Liver (tissue), 9 donors: ENCODE results near the gene RNF168. TPM values are rescaled to one million over a fixed set of nuclear protein-coding genes. Genes with fewer than 3 reads are reported as not detected.
A peak's percentile ranks its signal among the peaks of the same experiment; 100 is the strongest.

Source experiments
- DNase-seq: peaks from one replicate; pipeline ENCODE4 v3.0.0-alpha.2; 2017; ENCODE audit warnings: low spot score
- H3K27ac ChIP-seq, 2 donors: one replicate each; pipeline ENCODE4 v1.7.0; 2013; ENCODE audit warnings: inconsistent platforms in 2 of 2, low read length in 2 of 2, control low read depth in 1 of 2, low read depth in 1 of 2, mild to moderate bottlenecking in 1 of 2
- H3K27me3 ChIP-seq, 4 donors: one replicate each; pipeline versions ENCODE4 v1.6.1 to v1.7.0; 2013; ENCODE audit warnings: low read length in 3 of 4, inconsistent platforms in 1 of 4, mild to moderate bottlenecking in 1 of 4, moderate library complexity in 1 of 4; ENCODE audit not compliant: control insufficient read depth in 4 of 4, insufficient read depth in 4 of 4
- H3K36me3 ChIP-seq, 4 donors: one replicate each; pipeline versions ENCODE4 v1.6.1 to v1.7.0; 2013; ENCODE audit warnings: low read length in 3 of 4, mild to moderate bottlenecking in 3 of 4, low read depth in 1 of 4, moderate library complexity in 1 of 4; ENCODE audit not compliant: control insufficient read depth in 4 of 4, insufficient read depth in 3 of 4
- H3K4me1 ChIP-seq, 4 donors: one replicate each; pipeline versions ENCODE4 v1.6.1 to v1.7.0; 2013; ENCODE audit warnings: low read length in 3 of 4, mild to moderate bottlenecking in 3 of 4, moderate library complexity in 1 of 4; ENCODE audit not compliant: control insufficient read depth in 4 of 4, insufficient read depth in 4 of 4
- H3K4me3 ChIP-seq, 3 donors: one replicate each; pipeline versions ENCODE4 v1.6.1 to v1.7.0; 2013; ENCODE audit warnings: low read length in 3 of 3, control low read depth in 1 of 3, low read depth in 1 of 3, mild to moderate bottlenecking in 1 of 3
- H3K9ac ChIP-seq, 2 donors: one replicate each; pipeline ENCODE4 v1.7.0; 2013; ENCODE audit warnings: low read length in 2 of 2, mild to moderate bottlenecking in 2 of 2, moderate library complexity in 2 of 2, control low read depth in 1 of 2, low read depth in 1 of 2
- H3K9me3 ChIP-seq, 4 donors: one replicate each; pipeline versions ENCODE4 v1.6.1 to v1.7.0; 2013; ENCODE audit warnings: low read length in 3 of 4; ENCODE audit not compliant: control insufficient read depth in 4 of 4
- EGR1 ChIP-seq, 2 donors: IDR thresholded peaks; 2 replicates each; pipeline ENCODE4 v1.6.1; 2016 to 2018; ENCODE audit warnings: antibody characterized with exemption in 2 of 2, low read depth in 2 of 2
- FOXA1 ChIP-seq: IDR thresholded peaks from 2 replicates; pipeline ENCODE4 v1.6.1; 2016; ENCODE audit warnings: antibody characterized with exemption
- FOXA2 ChIP-seq: IDR thresholded peaks from 2 replicates; pipeline ENCODE4 v1.6.1; 2016; ENCODE audit warnings: antibody characterized with exemption
- GABPA ChIP-seq, 2 donors: IDR thresholded peaks in 1 of 2; conservative IDR thresholded peaks in 1 of 2; 2 replicates each; pipeline ENCODE4 v1.6.1; 2016; ENCODE audit warnings: antibody characterized with exemption in 2 of 2, mild to moderate bottlenecking in 1 of 2, moderate library complexity in 1 of 2
- HNF4A ChIP-seq, 2 donors: conservative IDR thresholded peaks; 2 replicates each; pipeline ENCODE4 v1.6.1; 2016; ENCODE audit warnings: antibody characterized with exemption in 2 of 2, mild to moderate bottlenecking in 2 of 2
- HNF4G ChIP-seq: IDR thresholded peaks from 2 replicates; pipeline ENCODE4 v1.6.1; 2016; ENCODE audit warnings: antibody characterized with exemption
- JUND ChIP-seq, 2 donors: IDR thresholded peaks; 2 replicates each; pipeline ENCODE4 v1.6.1; 2016; ENCODE audit warnings: antibody characterized with exemption in 2 of 2
- RAD21 ChIP-seq, 2 donors: IDR thresholded peaks; 2 replicates each; pipeline ENCODE4 v1.6.1; 2016; ENCODE audit warnings: antibody characterized with exemption in 2 of 2, mild to moderate bottlenecking in 2 of 2
- REST ChIP-seq: IDR thresholded peaks from 2 replicates; pipeline ENCODE4 v1.6.1; 2016; ENCODE audit warnings: antibody characterized with exemption, mild to moderate bottlenecking
- RXRA ChIP-seq, 2 donors: IDR thresholded peaks; 2 replicates each; pipeline ENCODE4 v1.6.1; 2017 to 2018; ENCODE audit warnings: antibody characterized with exemption in 2 of 2, mild to moderate bottlenecking in 1 of 2
- SP1 ChIP-seq: IDR thresholded peaks from 2 replicates; pipeline ENCODE4 v1.6.1; 2018; ENCODE audit warnings: antibody characterized with exemption, mild to moderate bottlenecking
- TAF1 ChIP-seq: conservative IDR thresholded peaks from 2 replicates; pipeline ENCODE4 v1.6.1; 2016; ENCODE audit warnings: antibody characterized with exemption, mild to moderate bottlenecking
- WGBS: extraction: QIAGEN DNeasy Blood & Tissue Kit; methylation state at CpG from one replicate; pipeline ENCODE4 v1.1.7; 2013; 5-methylcytosine and 5-hydroxymethylcytosine counted together
- polyA plus RNA-seq, 2 donors: library from polyadenylated mRNA; stranded (reverse) in 1 of 2; unstranded in 1 of 2; fragments of 200-250 nt in 1 of 2; fragments of >200 nt in 1 of 2; fragmentation: Nextera tagmentation in 1 of 2; extraction: Ambion mirVana in 1 of 2; gene quantifications; one replicate each; pipeline versions ENCODE4 v1.2.1 to v1.2.3, GENCODE V29; 2013 to 2015
- total RNA-seq, 2 donors: library from RNA; depleted of rRNA; stranded (reverse); fragments of >200 nt; gene quantifications; one replicate each; pipeline ENCODE4 v1.2.3, GENCODE V29; 2014
- TF ChIP-seq, protein P1 (sequence below): fragments of 150-350 bp; IDR thresholded peaks from 2 replicates; pipeline ENCODE4 v1.5.1; 2017; ENCODE audit warnings: improper control_type of control experiment, low read depth, low read length; ENCODE audit not compliant: missing input control
- donor health status: healthy.
- donor health status: healthy.
- donor health status: healthy.
- donor health status: healthy.
- donor health status: healthy.

Gene RNF168
- total and polyA plus RNA-seq, 4 donors = 3.4 to 10.0 (median 7.3) TPM

DNA sequence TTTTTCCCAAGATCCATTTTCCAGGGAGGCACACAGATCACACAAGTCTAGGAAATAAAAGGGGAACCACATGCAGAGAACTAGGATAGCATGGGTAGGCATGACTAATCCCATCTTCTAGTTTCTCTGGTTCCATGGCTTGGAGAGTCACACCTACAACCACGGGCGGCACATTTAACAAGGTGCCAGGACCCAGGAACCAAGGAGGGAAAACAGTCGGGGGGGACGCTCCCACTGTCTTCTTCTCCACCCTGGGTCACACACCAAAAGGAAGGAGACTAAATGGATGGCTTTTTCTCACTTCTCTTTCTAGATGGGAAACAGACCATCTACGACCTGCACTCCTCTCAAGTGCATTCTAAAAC lies 16.1 kb upstream of the RNF168 start:
- Histone ChIP-seq H3K9ac (no peak overlapping the region), H3K4me3 (no peak overlapping the region), H3K4me1 (no peaks in the 10 kb centered on the region), H3K27ac (no peak overlapping the region), H3K36me3 (no peaks in the 10 kb centered on the region), H3K9me3 (peaks cover 15 to 43% (median 30%) of the 10 kb centered on the region in 4 donors), H3K27me3 (no peaks in the 10 kb centered on the region)
- no peak for TF ChIP-seq GABPA (IDR thresholded peaks at IDR 0.05 in 1 of 2, conservative IDR thresholded peaks at IDR 0.05 in 1 of 2)
- 72% methylated on average over 5 of the region's 5 CpGs for WGBS
- DNase-seq = peak; percentile 49

DNA sequence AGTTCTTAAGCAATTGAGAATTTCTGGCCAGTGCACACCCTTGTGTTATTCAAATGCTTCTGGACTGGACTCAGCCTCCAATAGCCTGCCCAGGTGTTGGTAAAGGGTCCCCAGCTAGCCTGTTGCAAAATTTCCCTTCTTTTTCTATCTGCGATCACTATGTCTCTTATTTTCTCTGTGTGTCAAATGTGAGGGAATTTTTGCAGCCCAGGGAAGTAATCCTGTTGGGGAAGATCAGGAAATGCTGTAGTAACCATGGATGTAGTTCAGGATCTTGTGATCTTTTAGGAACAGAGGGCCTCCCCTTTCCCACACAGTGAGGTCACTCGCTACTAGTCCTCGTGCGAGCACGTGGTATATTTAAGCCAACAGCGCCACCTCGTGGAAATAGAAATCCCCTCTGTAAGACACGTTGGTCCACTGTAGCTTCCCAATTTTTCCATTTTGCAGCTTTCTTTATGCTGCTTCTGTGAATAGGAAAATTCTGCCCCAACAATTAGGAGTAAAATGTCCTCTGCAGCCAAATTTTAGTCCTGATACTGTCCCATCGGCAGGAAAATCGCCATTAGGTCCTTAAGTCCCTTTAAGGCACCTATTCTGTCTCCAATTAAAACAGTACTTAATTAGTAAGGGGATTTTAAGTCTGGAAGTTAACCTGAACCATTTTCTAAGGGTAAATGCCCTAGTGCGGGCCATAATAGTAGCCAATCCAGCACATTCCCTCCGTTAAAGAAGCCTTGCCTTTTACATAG lies 15.6 kb upstream of the RNF168 start:
- H3K4me1 ChIP-seq = no peaks in the 10 kb centered on the region
- 39% methylated on average over 12 of the region's 12 CpGs for WGBS
- TF ChIP-seq, protein P1, sequence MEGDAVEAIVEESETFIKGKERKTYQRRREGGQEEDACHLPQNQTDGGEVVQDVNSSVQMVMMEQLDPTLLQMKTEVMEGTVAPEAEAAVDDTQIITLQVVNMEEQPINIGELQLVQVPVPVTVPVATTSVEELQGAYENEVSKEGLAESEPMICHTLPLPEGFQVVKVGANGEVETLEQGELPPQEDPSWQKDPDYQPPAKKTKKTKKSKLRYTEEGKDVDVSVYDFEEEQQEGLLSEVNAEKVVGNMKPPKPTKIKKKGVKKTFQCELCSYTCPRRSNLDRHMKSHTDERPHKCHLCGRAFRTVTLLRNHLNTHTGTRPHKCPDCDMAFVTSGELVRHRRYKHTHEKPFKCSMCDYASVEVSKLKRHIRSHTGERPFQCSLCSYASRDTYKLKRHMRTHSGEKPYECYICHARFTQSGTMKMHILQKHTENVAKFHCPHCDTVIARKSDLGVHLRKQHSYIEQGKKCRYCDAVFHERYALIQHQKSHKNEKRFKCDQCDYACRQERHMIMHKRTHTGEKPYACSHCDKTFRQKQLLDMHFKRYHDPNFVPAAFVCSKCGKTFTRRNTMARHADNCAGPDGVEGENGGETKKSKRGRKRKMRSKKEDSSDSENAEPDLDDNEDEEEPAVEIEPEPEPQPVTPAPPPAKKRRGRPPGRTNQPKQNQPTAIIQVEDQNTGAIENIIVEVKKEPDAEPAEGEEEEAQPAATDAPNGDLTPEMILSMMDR = peak; percentile 58
- TF ChIP-seq SP1 = no peak
- TF ChIP-seq RAD21 (IDR thresholded peaks at IDR 0.05) = peak; percentile 72 to 76
- DNase-seq = no peak
- no peaks in the 10 kb centered on the region for H3K27me3 ChIP-seq
- no peaks in the 10 kb centered on the region for H3K36me3 ChIP-seq
- H3K9me3 ChIP-seq = peaks cover 15 to 43% (median 30%) of the 10 kb centered on the region in 4 donors
- H3K4me3 ChIP-seq = peak overlapping the region in 2 of 3 donors; percentile 26 to 34
- no peak overlapping the region for H3K27ac ChIP-seq
- H3K9ac ChIP-seq = no peak overlapping the region

GRCh38 chr3:196517919-196518318 lies 14.4 kb upstream of the RNF168 start:
- DNase-seq = no peak
- Histone ChIP-seq H3K27me3 (no peaks in the 10 kb centered on the region), H3K9ac (no peak overlapping the region), H3K27ac (no peak overlapping the region), H3K36me3 (no peaks in the 10 kb centered on the region), H3K4me3 (no peak overlapping the region), H3K4me1 (no peaks in the 10 kb centered on the region), H3K9me3 (peaks cover 15 to 43% (median 30%) of the 10 kb centered on the region in 4 donors)
- 83% methylated on average over 2 of the region's 2 CpGs for WGBS
- no peak for TF ChIP-seq FOXA1
- no peak for TF ChIP-seq RAD21 (IDR thresholded peaks at IDR 0.05)
- no peak for TF ChIP-seq TAF1
- TF ChIP-seq FOXA2 = no peak
- no peak for TF ChIP-seq HNF4A (conservative IDR thresholded peaks at IDR 0.05)
- TF ChIP-seq HNF4G = no peak
- TF ChIP-seq REST = no peak
- TF ChIP-seq, protein P1 = no peak
- no peak for TF ChIP-seq SP1
- TF ChIP-seq RXRA (IDR thresholded peaks at IDR 0.05) = no peak
- TF ChIP-seq EGR1 (IDR thresholded peaks at IDR 0.05; ENCODE audit: low read depth in 2 of 2) = no peak
- TF ChIP-seq JUND (IDR thresholded peaks at IDR 0.05) = no peak
